ENCODE data around the gene KRT72. TPM values are rescaled to one million over a fixed set of nuclear protein-coding genes. Genes with fewer than 3 reads are reported as not detected.

Gene KRT72
- total and polyA plus RNA-seq, 2 experiments from 2014 or later, result not detected

DNA sequence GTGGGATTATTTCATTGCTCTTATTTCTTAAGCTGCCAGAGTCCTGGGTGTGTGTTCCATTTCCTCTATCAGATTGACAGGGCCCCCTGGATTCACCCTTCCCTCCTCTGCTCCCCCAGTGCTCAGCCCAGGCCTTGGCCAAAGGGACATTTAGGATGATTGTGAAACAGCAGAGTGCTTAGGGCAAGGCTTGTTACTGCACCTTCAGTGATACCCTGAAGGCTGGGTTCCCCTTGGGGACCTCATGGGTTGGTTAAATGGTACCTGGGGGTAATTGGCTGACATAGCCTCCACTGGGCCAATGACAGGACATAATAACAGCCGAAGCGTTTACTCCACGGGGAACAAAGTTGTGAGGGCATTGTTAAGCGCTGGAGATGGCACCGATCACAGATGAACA is 1.3 kb upstream of the KRT72 start:
- no peak overlapping the region for H3K4me3 ChIP-seq
- H4K20me1 ChIP-seq (replicated peaks; ENCODE audit: insufficient read depth), result no peaks in the 10 kb centered on the region
- peaks cover 24% of the 10 kb centered on the region for H3K27me3 ChIP-seq (ENCODE audit: insufficient read depth)
- no peaks in the 10 kb centered on the region for H3K4me1 Mint-ChIP-seq
- no peaks in the 10 kb centered on the region for H3K36me3 Mint-ChIP-seq (ENCODE audit: low read depth)
- H3K4me1 ChIP-seq (ENCODE audit: insufficient read depth), result no peaks in the 10 kb centered on the region
- H3K9me3 Mint-ChIP-seq, result no peaks in the 10 kb centered on the region; the same call in 2 of the 3 replicates
- H3K36me3 ChIP-seq (ENCODE audit: insufficient read depth), result no peaks in the 10 kb centered on the region
- H3K27ac ChIP-seq (ENCODE audit: low read depth), result no peak overlapping the region
- ATAC-seq (no peak), DNase-seq (ENCODE audit: low spot score) (no peak)
- no peak overlapping the region for H3K4me2 ChIP-seq
- H3F3A ChIP-seq (replicated peaks; ENCODE audit: low read depth), result no peaks in the 10 kb centered on the region
- no peaks in the 10 kb centered on the region for H3K79me2 ChIP-seq (replicated peaks; ENCODE audit: insufficient read depth)
- H3K27me3 Mint-ChIP-seq (ENCODE audit: insufficient read depth, low read depth, poor library complexity), result peaks cover 14% of the 10 kb centered on the region
- 0 out of 2 replicates have a peak, but pooled peaks cover 5% of the 10 kb centered on the region for H3K9me2 ChIP-seq (ENCODE audit: insufficient read depth)
- H2AFZ ChIP-seq, result no peak overlapping the region
- TF ChIP-seq, protein P1, sequence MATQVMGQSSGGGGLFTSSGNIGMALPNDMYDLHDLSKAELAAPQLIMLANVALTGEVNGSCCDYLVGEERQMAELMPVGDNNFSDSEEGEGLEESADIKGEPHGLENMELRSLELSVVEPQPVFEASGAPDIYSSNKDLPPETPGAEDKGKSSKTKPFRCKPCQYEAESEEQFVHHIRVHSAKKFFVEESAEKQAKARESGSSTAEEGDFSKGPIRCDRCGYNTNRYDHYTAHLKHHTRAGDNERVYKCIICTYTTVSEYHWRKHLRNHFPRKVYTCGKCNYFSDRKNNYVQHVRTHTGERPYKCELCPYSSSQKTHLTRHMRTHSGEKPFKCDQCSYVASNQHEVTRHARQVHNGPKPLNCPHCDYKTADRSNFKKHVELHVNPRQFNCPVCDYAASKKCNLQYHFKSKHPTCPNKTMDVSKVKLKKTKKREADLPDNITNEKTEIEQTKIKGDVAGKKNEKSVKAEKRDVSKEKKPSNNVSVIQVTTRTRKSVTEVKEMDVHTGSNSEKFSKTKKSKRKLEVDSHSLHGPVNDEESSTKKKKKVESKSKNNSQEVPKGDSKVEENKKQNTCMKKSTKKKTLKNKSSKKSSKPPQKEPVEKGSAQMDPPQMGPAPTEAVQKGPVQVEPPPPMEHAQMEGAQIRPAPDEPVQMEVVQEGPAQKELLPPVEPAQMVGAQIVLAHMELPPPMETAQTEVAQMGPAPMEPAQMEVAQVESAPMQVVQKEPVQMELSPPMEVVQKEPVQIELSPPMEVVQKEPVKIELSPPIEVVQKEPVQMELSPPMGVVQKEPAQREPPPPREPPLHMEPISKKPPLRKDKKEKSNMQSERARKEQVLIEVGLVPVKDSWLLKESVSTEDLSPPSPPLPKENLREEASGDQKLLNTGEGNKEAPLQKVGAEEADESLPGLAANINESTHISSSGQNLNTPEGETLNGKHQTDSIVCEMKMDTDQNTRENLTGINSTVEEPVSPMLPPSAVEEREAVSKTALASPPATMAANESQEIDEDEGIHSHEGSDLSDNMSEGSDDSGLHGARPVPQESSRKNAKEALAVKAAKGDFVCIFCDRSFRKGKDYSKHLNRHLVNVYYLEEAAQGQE (IDR thresholded peaks at IDR 0.05; ENCODE audit: unreplicated experiment), result no peak
- no peak for TF ChIP-seq POLR2AphosphoS5 (IDR thresholded peaks at IDR 0.05; ENCODE audit: low read depth)
- TF ChIP-seq, protein P2, sequence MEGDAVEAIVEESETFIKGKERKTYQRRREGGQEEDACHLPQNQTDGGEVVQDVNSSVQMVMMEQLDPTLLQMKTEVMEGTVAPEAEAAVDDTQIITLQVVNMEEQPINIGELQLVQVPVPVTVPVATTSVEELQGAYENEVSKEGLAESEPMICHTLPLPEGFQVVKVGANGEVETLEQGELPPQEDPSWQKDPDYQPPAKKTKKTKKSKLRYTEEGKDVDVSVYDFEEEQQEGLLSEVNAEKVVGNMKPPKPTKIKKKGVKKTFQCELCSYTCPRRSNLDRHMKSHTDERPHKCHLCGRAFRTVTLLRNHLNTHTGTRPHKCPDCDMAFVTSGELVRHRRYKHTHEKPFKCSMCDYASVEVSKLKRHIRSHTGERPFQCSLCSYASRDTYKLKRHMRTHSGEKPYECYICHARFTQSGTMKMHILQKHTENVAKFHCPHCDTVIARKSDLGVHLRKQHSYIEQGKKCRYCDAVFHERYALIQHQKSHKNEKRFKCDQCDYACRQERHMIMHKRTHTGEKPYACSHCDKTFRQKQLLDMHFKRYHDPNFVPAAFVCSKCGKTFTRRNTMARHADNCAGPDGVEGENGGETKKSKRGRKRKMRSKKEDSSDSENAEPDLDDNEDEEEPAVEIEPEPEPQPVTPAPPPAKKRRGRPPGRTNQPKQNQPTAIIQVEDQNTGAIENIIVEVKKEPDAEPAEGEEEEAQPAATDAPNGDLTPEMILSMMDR (conservative IDR thresholded peaks at IDR 0.05; ENCODE audit: low read depth in 2 of 2), result no peak
- TF ChIP-seq, protein P3, sequence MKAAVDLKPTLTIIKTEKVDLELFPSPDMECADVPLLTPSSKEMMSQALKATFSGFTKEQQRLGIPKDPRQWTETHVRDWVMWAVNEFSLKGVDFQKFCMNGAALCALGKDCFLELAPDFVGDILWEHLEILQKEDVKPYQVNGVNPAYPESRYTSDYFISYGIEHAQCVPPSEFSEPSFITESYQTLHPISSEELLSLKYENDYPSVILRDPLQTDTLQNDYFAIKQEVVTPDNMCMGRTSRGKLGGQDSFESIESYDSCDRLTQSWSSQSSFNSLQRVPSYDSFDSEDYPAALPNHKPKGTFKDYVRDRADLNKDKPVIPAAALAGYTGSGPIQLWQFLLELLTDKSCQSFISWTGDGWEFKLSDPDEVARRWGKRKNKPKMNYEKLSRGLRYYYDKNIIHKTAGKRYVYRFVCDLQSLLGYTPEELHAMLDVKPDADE (IDR thresholded peaks at IDR 0.05), result no peak
- no peak for TF ChIP-seq ZNF114 (CRISPR knock-in tag; IDR thresholded peaks at IDR 0.05)
- TF ChIP-seq, protein P4, sequence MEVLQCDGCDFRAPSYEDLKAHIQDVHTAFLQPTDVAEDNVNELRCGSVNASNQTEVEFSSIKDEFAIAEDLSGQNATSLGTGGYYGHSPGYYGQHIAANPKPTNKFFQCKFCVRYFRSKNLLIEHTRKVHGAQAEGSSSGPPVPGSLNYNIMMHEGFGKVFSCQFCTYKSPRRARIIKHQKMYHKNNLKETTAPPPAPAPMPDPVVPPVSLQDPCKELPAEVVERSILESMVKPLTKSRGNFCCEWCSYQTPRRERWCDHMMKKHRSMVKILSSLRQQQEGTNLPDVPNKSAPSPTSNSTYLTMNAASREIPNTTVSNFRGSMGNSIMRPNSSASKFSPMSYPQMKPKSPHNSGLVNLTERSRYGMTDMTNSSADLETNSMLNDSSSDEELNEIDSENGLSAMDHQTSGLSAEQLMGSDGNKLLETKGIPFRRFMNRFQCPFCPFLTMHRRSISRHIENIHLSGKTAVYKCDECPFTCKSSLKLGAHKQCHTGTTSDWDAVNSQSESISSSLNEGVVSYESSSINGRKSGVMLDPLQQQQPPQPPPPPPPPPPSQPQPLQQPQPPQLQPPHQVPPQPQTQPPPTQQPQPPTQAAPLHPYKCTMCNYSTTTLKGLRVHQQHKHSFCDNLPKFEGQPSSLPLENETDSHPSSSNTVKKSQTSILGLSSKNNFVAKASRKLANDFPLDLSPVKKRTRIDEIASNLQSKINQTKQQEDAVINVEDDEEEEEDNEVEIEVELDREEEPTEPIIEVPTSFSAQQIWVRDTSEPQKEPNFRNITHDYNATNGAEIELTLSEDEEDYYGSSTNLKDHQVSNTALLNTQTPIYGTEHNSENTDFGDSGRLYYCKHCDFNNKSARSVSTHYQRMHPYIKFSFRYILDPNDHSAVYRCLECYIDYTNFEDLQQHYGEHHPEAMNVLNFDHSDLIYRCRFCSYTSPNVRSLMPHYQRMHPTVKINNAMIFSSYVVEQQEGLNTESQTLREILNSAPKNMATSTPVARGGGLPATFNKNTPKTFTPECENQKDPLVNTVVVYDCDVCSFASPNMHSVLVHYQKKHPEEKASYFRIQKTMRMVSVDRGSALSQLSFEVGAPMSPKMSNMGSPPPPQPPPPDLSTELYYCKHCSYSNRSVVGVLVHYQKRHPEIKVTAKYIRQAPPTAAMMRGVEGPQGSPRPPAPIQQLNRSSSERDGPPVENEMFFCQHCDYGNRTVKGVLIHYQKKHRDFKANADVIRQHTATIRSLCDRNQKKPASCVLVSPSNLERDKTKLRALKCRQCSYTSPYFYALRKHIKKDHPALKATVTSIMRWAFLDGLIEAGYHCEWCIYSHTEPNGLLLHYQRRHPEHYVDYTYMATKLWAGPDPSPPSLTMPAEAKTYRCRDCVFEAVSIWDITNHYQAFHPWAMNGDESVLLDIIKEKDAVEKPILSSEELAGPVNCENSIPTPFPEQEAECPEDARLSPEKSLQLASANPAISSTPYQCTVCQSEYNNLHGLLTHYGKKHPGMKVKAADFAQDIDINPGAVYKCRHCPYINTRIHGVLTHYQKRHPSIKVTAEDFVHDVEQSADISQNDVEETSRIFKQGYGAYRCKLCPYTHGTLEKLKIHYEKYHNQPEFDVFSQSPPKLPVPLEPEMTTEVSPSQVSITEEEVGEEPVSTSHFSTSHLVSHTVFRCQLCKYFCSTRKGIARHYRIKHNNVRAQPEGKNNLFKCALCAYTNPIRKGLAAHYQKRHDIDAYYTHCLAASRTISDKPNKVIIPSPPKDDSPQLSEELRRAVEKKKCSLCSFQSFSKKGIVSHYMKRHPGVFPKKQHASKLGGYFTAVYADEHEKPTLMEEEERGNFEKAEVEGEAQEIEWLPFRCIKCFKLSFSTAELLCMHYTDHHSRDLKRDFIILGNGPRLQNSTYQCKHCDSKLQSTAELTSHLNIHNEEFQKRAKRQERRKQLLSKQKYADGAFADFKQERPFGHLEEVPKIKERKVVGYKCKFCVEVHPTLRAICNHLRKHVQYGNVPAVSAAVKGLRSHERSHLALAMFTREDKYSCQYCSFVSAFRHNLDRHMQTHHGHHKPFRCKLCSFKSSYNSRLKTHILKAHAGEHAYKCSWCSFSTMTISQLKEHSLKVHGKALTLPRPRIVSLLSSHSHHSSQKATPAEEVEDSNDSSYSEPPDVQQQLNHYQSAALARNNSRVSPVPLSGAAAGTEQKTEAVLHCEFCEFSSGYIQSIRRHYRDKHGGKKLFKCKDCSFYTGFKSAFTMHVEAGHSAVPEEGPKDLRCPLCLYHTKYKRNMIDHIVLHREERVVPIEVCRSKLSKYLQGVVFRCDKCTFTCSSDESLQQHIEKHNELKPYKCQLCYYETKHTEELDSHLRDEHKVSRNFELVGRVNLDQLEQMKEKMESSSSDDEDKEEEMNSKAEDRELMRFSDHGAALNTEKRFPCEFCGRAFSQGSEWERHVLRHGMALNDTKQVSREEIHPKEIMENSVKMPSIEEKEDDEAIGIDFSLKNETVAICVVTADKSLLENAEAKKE (CRISPR knock-in tag; IDR thresholded peaks at IDR 0.05), result no peak
- TF ChIP-seq NANOG (IDR thresholded peaks at IDR 0.05; ENCODE audit: borderline replicate concordance), result no peak
- no peak for TF ChIP-seq CREB1 (CRISPR knock-in tag; IDR thresholded peaks at IDR 0.05; ENCODE audit: low read depth)
- TF ChIP-seq EZH2phosphoT487 (IDR thresholded peaks at IDR 0.05; ENCODE audit: unreplicated experiment), result no peak
- TF ChIP-seq STAT1 (IDR thresholded peaks at IDR 0.05; ENCODE audit: unreplicated experiment), result no peak
- H3K27ac Mint-ChIP-seq, result no peak overlapping the region
- no peak overlapping the region for H3K4me3 Mint-ChIP-seq

All from GM23338 (cell line).